Measurements from ENCODE around the gene ADAMTS12. TPM values are rescaled to one million over a fixed set of nuclear protein-coding genes. Genes with fewer than 3 reads are reported as not detected.

ADAMTS12 gene
- polyA plus RNA-seq, 3 donors: not detected

- no peak for TF ChIP-seq CTCF (IDR thresholded peaks at IDR 0.05)
- Mint-ChIP-seq H3K4me1 (peaks cover 5% of the 10 kb centered on the region), H3K9me3 (peaks cover 0 to 26% (median 9%) of the 10 kb centered on the region in 7 donors), H3K27me3 (ENCODE audit: low read depth in 3 of 3) (peaks cover 47 to 66% (median 55%) of the 10 kb centered on the region in 3 donors), H3K4me3 (peak overlapping the region in 1 of 2 donors; percentile 77), H3K36me3 (no peaks in the 10 kb centered on the region), H3K27ac (peak overlapping the region in 1 of 7 donors; percentile 51)
- no peaks in the 10 kb centered on the region for H3K4me1 ChIP-seq (ENCODE audit: control insufficient read depth in 1 of 2, insufficient read depth in 2 of 2, low read length in 2 of 2)
- H4K20me1 ChIP-seq (ENCODE audit: insufficient read depth, low read length): no peaks in the 10 kb centered on the region
- no peak overlapping the region for H2AFZ ChIP-seq (ENCODE audit: insufficient read depth, low read depth, low read length, poor library complexity, severe bottlenecking)
- no peak for DNase-seq
- intact Hi-C loops (cut with micrococcal nuclease): loop anchor here in 1 of 2 donors (5.0 kb wide), 1 partner anchor 501 kb away; no protein-coding TSS in a partner anchor
- H3K36me3 ChIP-seq (replicated peaks in 1 of 2; ENCODE audit: control insufficient read depth in 1 of 2, insufficient read depth in 2 of 2, low read length in 2 of 2): no peaks in the 10 kb centered on the region
- H3K9ac ChIP-seq (ENCODE audit: insufficient read depth, low read length, poor library complexity, severe bottlenecking): no peak overlapping the region
- H3K79me2 ChIP-seq (ENCODE audit: insufficient read depth, low read length): no peaks in the 10 kb centered on the region
- no peak overlapping the region for H3K4me2 ChIP-seq (replicated peaks; ENCODE audit: extremely low read depth, low read length, poor library complexity, severe bottlenecking)
- 29% methylated on average over 14 of the region's 14 CpGs for WGBS (ENCODE audit: insufficient coverage)
- no peak overlapping the region for H3K4me3 ChIP-seq (replicated peaks in 1 of 3; ENCODE audit: low read depth in 2 of 3, low read length in 3 of 3)
- H3K27me3 ChIP-seq (ENCODE audit: control insufficient read depth in 2 of 2, insufficient read depth in 2 of 2, low read length in 2 of 2): peaks cover 18 to 56% of the 10 kb centered on the region in 2 donors
- H3K27ac ChIP-seq (ENCODE audit: low read depth in 1 of 2, low read length in 2 of 2): no peak overlapping the region
- no peaks in the 10 kb centered on the region for H3K9me3 ChIP-seq (replicated peaks in 1 of 2; ENCODE audit: control insufficient read depth in 1 of 2, insufficient read depth in 1 of 2, low read length in 2 of 2)
Observed at GRCh38 chr5:33938507-33938796, 46.7 kb upstream of the ADAMTS12 start.

- H3K4me1 Mint-ChIP-seq: peaks cover 5% of the 10 kb centered on the region
- H3K27ac Mint-ChIP-seq: peak overlapping the region in 1 of 7 donors; percentile 51
- Histone ChIP-seq H3K4me3 (replicated peaks in 1 of 3; ENCODE audit: low read depth in 2 of 3, low read length in 3 of 3) (no peak overlapping the region), H3K27me3 (ENCODE audit: control insufficient read depth in 2 of 2, insufficient read depth in 2 of 2, low read length in 2 of 2) (peaks cover 18 to 56% of the 10 kb centered on the region in 2 donors), H3K36me3 (replicated peaks in 1 of 2; ENCODE audit: control insufficient read depth in 1 of 2, insufficient read depth in 2 of 2, low read length in 2 of 2) (no peaks in the 10 kb centered on the region), H3K9me3 (replicated peaks in 1 of 2; ENCODE audit: control insufficient read depth in 1 of 2, insufficient read depth in 1 of 2, low read length in 2 of 2) (no peaks in the 10 kb centered on the region), H3K27ac (ENCODE audit: low read depth in 1 of 2, low read length in 2 of 2) (no peak overlapping the region), H3K4me1 (ENCODE audit: control insufficient read depth in 1 of 2, insufficient read depth in 2 of 2, low read length in 2 of 2) (no peaks in the 10 kb centered on the region), H3K4me2 (replicated peaks; ENCODE audit: extremely low read depth, low read length, poor library complexity, severe bottlenecking) (no peak overlapping the region), H2AFZ (ENCODE audit: insufficient read depth, low read depth, low read length, poor library complexity, severe bottlenecking) (no peak overlapping the region), H3K9ac (ENCODE audit: insufficient read depth, low read length, poor library complexity, severe bottlenecking) (no peak overlapping the region), H3K79me2 (ENCODE audit: insufficient read depth, low read length) (no peaks in the 10 kb centered on the region), H4K20me1 (ENCODE audit: insufficient read depth, low read length) (no peaks in the 10 kb centered on the region)
- peak overlapping the region in 1 of 2 donors; percentile 79 for H3K4me3 Mint-ChIP-seq
- DNase-seq: no peak
- intact Hi-C loops (cut with micrococcal nuclease): loop anchor here in 1 of 2 donors (5.0 kb wide), 1 partner anchor 501 kb away; no protein-coding TSS in a partner anchor
- no peaks in the 10 kb centered on the region for H3K36me3 Mint-ChIP-seq
- H3K27me3 Mint-ChIP-seq (ENCODE audit: low read depth in 3 of 3): peaks cover 47 to 66% (median 53%) of the 10 kb centered on the region in 3 donors
- H3K9me3 Mint-ChIP-seq: peaks cover 0 to 26% (median 9%) of the 10 kb centered on the region in 7 donors
- no peak for TF ChIP-seq CTCF (IDR thresholded peaks at IDR 0.05)
- 20% methylated on average over 49 of the region's 54 CpGs for WGBS (ENCODE audit: insufficient coverage)
Observed at GRCh38 chr5:33937707-33938506, 46.1 kb upstream of the ADAMTS12 start.

Data from CD14-positive monocyte (primary cell).